ENCODE data around the gene ZBTB17. TPM values are rescaled to one million over a fixed set of nuclear protein-coding genes. Genes with fewer than 3 reads are reported as not detected.
"Not testable (repeated sequence)": the region's sequence is repeated elsewhere in the genome, so short reads cannot be mapped to it uniquely, and the experiment has no call there.

The ZBTB17 gene
- total RNA-seq, 1 experiment from 2014 or later, result 50.3 TPM

- ChIA-PET CTCF (no interaction called here), POLR2A (ENCODE audit: low non-redundant PET) (no interaction called here)
- Histone ChIP-seq H3K36me3 (ENCODE audit: insufficient read depth, low read length, poor library complexity, severe bottlenecking) (peaks cover 3% of the 10 kb centered on the region), H3K27me3 (replicated peaks; ENCODE audit: insufficient read depth, low read depth, low read length, poor library complexity) (no peaks in the 10 kb centered on the region), H3K9me3 (ENCODE audit: low read depth, low read length, poor library complexity, severe bottlenecking) (no peaks in the 10 kb centered on the region), H3K27ac (ENCODE audit: low read depth, low read length, poor library complexity, severe bottlenecking) (no peak overlapping the region), H3K4me1 (ENCODE audit: insufficient read depth, low read length, poor library complexity, severe bottlenecking) (no peaks in the 10 kb centered on the region), H3K4me3 (ENCODE audit: low read depth, low read length, poor library complexity, severe bottlenecking) (no peak overlapping the region)
- DNase-seq (ENCODE audit: low spot score), result no peak
- TF ChIP-seq EZH2 (IDR thresholded peaks at IDR 0.05; ENCODE audit: borderline replicate concordance, low read depth, low read length, poor library complexity, severe bottlenecking) (no peak), CTCF (conservative IDR thresholded peaks at IDR 0.05; ENCODE audit: low read depth, low read length) (no peak)
- no TSS peak for BruUV-seq (replicated peaks)
- intact Hi-C loops (cut with micrococcal nuclease; ENCODE audit: unreplicated experiment), result no loop called here
Measured at GRCh38 chr1:15899266-15899665, 76.6 kb downstream of the ZBTB17 start.

- CTCF ChIA-PET; H3K9me3 ChIP-seq (ENCODE audit: low read depth, low read length, poor library complexity, severe bottlenecking); H3K4me3 ChIP-seq (ENCODE audit: low read depth, low read length, poor library complexity, severe bottlenecking); intact Hi-C loops (cut with micrococcal nuclease; ENCODE audit: unreplicated experiment); H3K36me3 ChIP-seq (ENCODE audit: insufficient read depth, low read length, poor library complexity, severe bottlenecking); POLR2A ChIA-PET (ENCODE audit: low non-redundant PET); BruUV-seq (replicated peaks); H3K27me3 ChIP-seq (replicated peaks; ENCODE audit: insufficient read depth, low read depth, low read length, poor library complexity); DNase-seq (ENCODE audit: low spot score); H3K27ac ChIP-seq (ENCODE audit: low read depth, low read length, poor library complexity, severe bottlenecking): not testable (repeated sequence)
- peaks cover 19% of the 10 kb centered on the region for H3K4me1 ChIP-seq (ENCODE audit: insufficient read depth, low read length, poor library complexity, severe bottlenecking)
Measured at GRCh38 chr1:15896841-15897610, 78.9 kb downstream of the ZBTB17 start.

GRCh38 chr1:15895233-15895632 lies 80.7 kb downstream of the ZBTB17 start:
- POLR2A ChIA-PET (ENCODE audit: low non-redundant PET), result interaction anchor here (0.6 kb wide), 1 partner anchor 9 kb away, joined by 5 read pairs; no protein-coding TSS in a partner anchor
- H3K27me3 ChIP-seq (replicated peaks; ENCODE audit: insufficient read depth, low read depth, low read length, poor library complexity), result no peaks in the 10 kb centered on the region
- H3K36me3 ChIP-seq (ENCODE audit: insufficient read depth, low read length, poor library complexity, severe bottlenecking), result peaks cover 4% of the 10 kb centered on the region
- H3K27ac ChIP-seq (ENCODE audit: low read depth, low read length, poor library complexity, severe bottlenecking), result no peak overlapping the region
- intact Hi-C loops (cut with micrococcal nuclease; ENCODE audit: unreplicated experiment), result no loop called here
- H3K9me3 ChIP-seq (ENCODE audit: low read depth, low read length, poor library complexity, severe bottlenecking), result no peaks in the 10 kb centered on the region
- no peak for DNase-seq (ENCODE audit: low spot score)
- peaks cover 19% of the 10 kb centered on the region for H3K4me1 ChIP-seq (ENCODE audit: insufficient read depth, low read length, poor library complexity, severe bottlenecking)
- CTCF ChIA-PET, result no interaction called here
- no TSS peak for BruUV-seq (replicated peaks)
- no peak overlapping the region for H3K4me3 ChIP-seq (ENCODE audit: low read depth, low read length, poor library complexity, severe bottlenecking)
- TF ChIP-seq EZH2 (IDR thresholded peaks at IDR 0.05; ENCODE audit: borderline replicate concordance, low read depth, low read length, poor library complexity, severe bottlenecking) (no peak), CTCF (conservative IDR thresholded peaks at IDR 0.05; ENCODE audit: low read depth, low read length) (no peak)

GRCh38 chr1:15892857-15893599 lies 82.9 kb downstream of the ZBTB17 start:
- H3K27ac ChIP-seq (ENCODE audit: low read depth, low read length, poor library complexity, severe bottlenecking), result peak overlapping the region; percentile 74
- CTCF ChIA-PET; H3K9me3 ChIP-seq (ENCODE audit: low read depth, low read length, poor library complexity, severe bottlenecking); H3K4me3 ChIP-seq (ENCODE audit: low read depth, low read length, poor library complexity, severe bottlenecking); H3K36me3 ChIP-seq (ENCODE audit: insufficient read depth, low read length, poor library complexity, severe bottlenecking); BruUV-seq (replicated peaks); POLR2A ChIA-PET (ENCODE audit: low non-redundant PET); intact Hi-C loops (cut with micrococcal nuclease; ENCODE audit: unreplicated experiment); H3K27me3 ChIP-seq (replicated peaks; ENCODE audit: insufficient read depth, low read depth, low read length, poor library complexity): not testable (repeated sequence)
- peaks cover 19% of the 10 kb centered on the region for H3K4me1 ChIP-seq (ENCODE audit: insufficient read depth, low read length, poor library complexity, severe bottlenecking)
- peak; percentile 48 for DNase-seq (ENCODE audit: low spot score)

Other genes starting within 250 kb of the ZBTB17 start
- gene SLC25A34, start 239.8 kb downstream of the ZBTB17 start, total RNA-seq (2021), result 3.2 TPM in 2 replicates
- gene TMEM82, start 233.6 kb downstream of the ZBTB17 start, total RNA-seq (2021), result not detected in 2 replicates
- 38.9 and 39.3 TPM in 2 replicates for gene FBLIM1, start 217.3 kb downstream of the ZBTB17 start, total RNA-seq (2021)
- 3.1 and 4.1 TPM in 2 replicates for gene UQCRHL, start 168.5 kb downstream of the ZBTB17 start, total RNA-seq (2021)
- 70.3 and 74.3 TPM in 2 replicates for gene SPEN, start 128.4 kb downstream of the ZBTB17 start, total RNA-seq (2021)
- not detected in 2 replicates for gene SRARP, start 28.1 kb upstream of the ZBTB17 start, total RNA-seq (2021)
- gene HSPB7, start 41.9 kb upstream of the ZBTB17 start, total RNA-seq (2021), result not detected in 2 replicates
- gene CLCNKA, start 45.9 kb upstream of the ZBTB17 start, total RNA-seq (2021), result 0.26 TPM in 1 of 2 replicates, not detected in the other
- gene CLCNKB, start 67.7 kb upstream of the ZBTB17 start, total RNA-seq (2021), result 0.13 TPM in 1 of 2 replicates, not detected in the other
- 0.71 and 1.3 TPM in 2 replicates for gene FAM131C, start 97.5 kb upstream of the ZBTB17 start, total RNA-seq (2021)
- 70.5 and 91.6 TPM in 2 replicates for gene EPHA2, start 180.0 kb upstream of the ZBTB17 start, total RNA-seq (2021)
- gene ARHGEF19, start 236.6 kb upstream of the ZBTB17 start, total RNA-seq (2021), result 5.2 and 5.8 TPM in 2 replicates

Measured in A673 (cell line).